Lung (tissue), 12 donors: ENCODE data around the gene MBD6. TPM values are rescaled to one million over a fixed set of nuclear protein-coding genes. Genes with fewer than 3 reads are reported as not detected.
A peak's percentile ranks its signal among the peaks of the same experiment; 100 is the strongest.

ENCODE experiments used
- ATAC-seq: fragments of 200-7000 bp; cut with Tn5 transposase; one replicate; pipeline ENCODE4 v1.9.1; 2020; ENCODE audit warnings: moderate number of reproducible peaks; ENCODE audit not compliant: insufficient read depth, low FRiP score
- DNase-seq, 3 donors: peaks; one replicate each; pipeline ENCODE4 v3.0.0-alpha.2; 2013 to 2017
- H3K27ac ChIP-seq, 2 donors: one replicate each; pipeline ENCODE4 v1.5.1; 2013; ENCODE audit warnings: mild to moderate bottlenecking in 2 of 2, moderate library complexity in 2 of 2, control low read depth in 1 of 2, inconsistent platforms in 1 of 2, low read depth in 1 of 2, low read length in 1 of 2
- H3K27me3 ChIP-seq, 3 donors: one replicate each; pipeline ENCODE4 v1.5.1; 2013; ENCODE audit warnings: low read length in 2 of 3; ENCODE audit not compliant: control insufficient read depth in 3 of 3, insufficient read depth in 3 of 3
- H3K36me3 ChIP-seq, 4 donors: one replicate each; pipeline ENCODE4 v1.5.1; 2013; ENCODE audit warnings: low read length in 4 of 4, mild to moderate bottlenecking in 1 of 4, moderate library complexity in 1 of 4; ENCODE audit not compliant: control insufficient read depth in 4 of 4, insufficient read depth in 4 of 4
- H3K4me1 ChIP-seq, 5 donors: one replicate each; pipeline ENCODE4 v1.5.1; 2013; ENCODE audit warnings: low read length in 5 of 5, mild to moderate bottlenecking in 2 of 5, moderate library complexity in 1 of 5; ENCODE audit not compliant: control insufficient read depth in 5 of 5, insufficient read depth in 5 of 5
- H3K4me3 ChIP-seq: one replicate; pipeline ENCODE4 v1.5.1; 2013; ENCODE audit warnings: mild to moderate bottlenecking, control low read depth, moderate library complexity
- H3K9ac ChIP-seq, 2 donors: one replicate each; pipeline ENCODE4 v1.5.1; 2013; ENCODE audit warnings: low read length in 2 of 2, control low read depth in 1 of 2; ENCODE audit not compliant: insufficient read depth in 1 of 2
- H3K9me3 ChIP-seq, 4 donors: one replicate each; pipeline ENCODE4 v1.5.1; 2013; ENCODE audit warnings: low read length in 3 of 4, mild to moderate bottlenecking in 1 of 4, moderate library complexity in 1 of 4; ENCODE audit not compliant: control insufficient read depth in 4 of 4, insufficient read depth in 3 of 4
- CTCF ChIP-seq: IDR thresholded peaks from 2 replicates; pipeline ENCODE4 v1.5.1; 2012; ENCODE audit warnings: mild to moderate bottlenecking; ENCODE audit errors: control extremely low read depth, extremely low read depth
- whole genome bisulfite sequencing, 2 donors: extraction: QIAGEN DNeasy Blood & Tissue Kit; methylation state at CpG; one replicate each; pipeline ENCODE4 v1.1.7; 2013; 5-methylcytosine and 5-hydroxymethylcytosine counted together
- polyA plus RNA-seq, 2 donors: library from polyadenylated mRNA; stranded (reverse); fragments of 200-250 nt; gene quantifications; one replicate each; pipeline ENCODE4 v1.2.1, GENCODE V29; 2013
- total RNA-seq, 2 donors: library from RNA; depleted of rRNA in 1 of 2; stranded (reverse); fragments of >200 nt in 1 of 2; gene quantifications; one replicate each; pipeline ENCODE4 v1.2.1, GENCODE V29; 2014 to 2021
- donor health status: control.
- donor health status: control.
- donor health status: Bipolar disorder and iron deficiency.
- donor health status: healthy.
- donor health status: DM: yes; HTN: yes; CAD: no.

The MBD6 gene
- total and polyA plus RNA-seq, 4 donors = 26.0 to 132 (median 39.6) TPM

- H3K4me1 ChIP-seq = peaks cover 0 to 17% (median 0%) of the 10 kb centered on the region in 5 donors
- peak overlapping the region in 1 of 2 donors; percentile 6 for H3K27ac ChIP-seq
- peaks cover 0 to 53% (median 43%) of the 10 kb centered on the region in 3 donors for H3K27me3 ChIP-seq
- ATAC-seq (no peak), DNase-seq (no peak)
- no peak for TF ChIP-seq CTCF
- no peak overlapping the region for H3K9ac ChIP-seq
- 8 to 14% methylated on average over 28 to 29 of the region's 29 CpGs for WGBS, 2 donors
- no peaks in the 10 kb centered on the region for H3K36me3 ChIP-seq
- no peaks in the 10 kb centered on the region for H3K9me3 ChIP-seq
- H3K4me3 ChIP-seq = peak overlapping the region; percentile 0
Measured at GRCh38 chr12:57476162-57476992, 46.2 kb upstream of the MBD6 start.

GRCh38 chr12:57476993-57477709 is 45.5 kb upstream of the MBD6 start:
- ATAC-seq = no peak
- H3K4me3 ChIP-seq = peak overlapping the region; percentile 23
- no peak overlapping the region for H3K9ac ChIP-seq
- H3K27ac ChIP-seq = peak overlapping the region in 1 of 2 donors; percentile 78
- peaks cover 0 to 17% (median 0%) of the 10 kb centered on the region in 5 donors for H3K4me1 ChIP-seq
- TF ChIP-seq CTCF = no peak
- H3K27me3 ChIP-seq = peaks cover 0 to 53% (median 43%) of the 10 kb centered on the region in 3 donors
- 42 to 58% methylated on average over 15 of the region's 15 CpGs for WGBS, 2 donors
- H3K9me3 ChIP-seq = no peaks in the 10 kb centered on the region
- H3K36me3 ChIP-seq = no peaks in the 10 kb centered on the region
- DNase-seq = no peak

- no peak for DNase-seq
- peaks cover 0 to 17% (median 0%) of the 10 kb centered on the region in 5 donors for H3K4me1 ChIP-seq
- no peak for ATAC-seq
- peak overlapping the region; percentile 23 for H3K4me3 ChIP-seq
- peak overlapping the region in 1 of 2 donors; percentile 78 for H3K27ac ChIP-seq
- H3K9ac ChIP-seq = no peak overlapping the region
- TF ChIP-seq CTCF = no peak
- H3K9me3 ChIP-seq = no peaks in the 10 kb centered on the region
- H3K27me3 ChIP-seq = peaks cover 0 to 50% (median 43%) of the 10 kb centered on the region in 3 donors
- H3K36me3 ChIP-seq = no peaks in the 10 kb centered on the region
- WGBS, 2 donors = 32 to 56% methylated on average over 12 of the region's 12 CpGs
Measured at GRCh38 chr12:57477710-57478681, 44.6 kb upstream of the MBD6 start.
